ENCODE data around the gene NLRP9. TPM values are rescaled to one million over a fixed set of nuclear protein-coding genes. Genes with fewer than 3 reads are reported as not detected.
"Not testable (repeated sequence)": the region's sequence is repeated elsewhere in the genome, so short reads cannot be mapped to it uniquely, and the experiment has no call there.

Gene NLRP9
- total and polyA plus RNA-seq, 2 of the 4 experiments (the other 2 are of a cell fraction), result not detected

- H3K4me1 ChIP-seq (ENCODE audit: control insufficient read depth, insufficient read depth, low read length); intact Hi-C loops (cut with micrococcal nuclease); BruUV-seq (replicated peaks); H2AK5ac ChIP-seq (ENCODE audit: low read depth, low read length); H4K91ac ChIP-seq (ENCODE audit: insufficient read depth, low read depth, low read length); H3K9ac ChIP-seq (ENCODE audit: low read depth, low read length); DNase-seq; H2AK9ac ChIP-seq (replicated peaks; ENCODE audit: low read depth, low read length, poor library complexity); H3K4me3 ChIP-seq (ENCODE audit: insufficient read depth, low read depth, low read length); H2BK5ac ChIP-seq (ENCODE audit: low read depth, low read length, poor library complexity, severe bottlenecking); H3K23ac ChIP-seq (ENCODE audit: low read depth, low read length); H2BK120ac ChIP-seq (ENCODE audit: low read depth, low read length); H2BK20ac ChIP-seq (ENCODE audit: low read depth, low read length); H4K20me1 ChIP-seq (ENCODE audit: insufficient read depth, low read length); H3K9me3 ChIP-seq (ENCODE audit: control insufficient read depth, insufficient read depth, low read length); ATAC-seq (ENCODE audit: low read depth); H2BK15ac ChIP-seq (ENCODE audit: low read depth, low read length); H3K36me3 ChIP-seq (ENCODE audit: control insufficient read depth, insufficient read depth, low read length); dilution Hi-C loops (cut with HindIII; ENCODE audit: low sequenced_read_pairs, unreplicated experiment); H4K5ac ChIP-seq (ENCODE audit: low read depth, low read length); H3K4me2 ChIP-seq (ENCODE audit: low read depth, low read length); H3K14ac ChIP-seq (replicated peaks; ENCODE audit: low read depth, low read length); H3K79me1 ChIP-seq (ENCODE audit: low read depth in 1 of 2, low read length in 2 of 2); H3K56ac ChIP-seq (ENCODE audit: extremely low read depth, insufficient read depth, low read length); H3K27ac ChIP-seq (ENCODE audit: insufficient read depth, low read length); POLR2A ChIA-PET (ENCODE audit: unreplicated experiment); H3K9me1 ChIP-seq (ENCODE audit: insufficient read depth, low read length); H3K27me3 ChIP-seq (ENCODE audit: control insufficient read depth, insufficient read depth, low read length); H4K8ac ChIP-seq (ENCODE audit: low read depth in 2 of 2, low read length in 2 of 2); in situ Hi-C loops (cut with MboI; ENCODE audit: low sequenced_read_pairs); CTCF ChIA-PET; H3K18ac ChIP-seq (ENCODE audit: low read depth, low read length); H2AFZ ChIP-seq (replicated peaks; ENCODE audit: low read length, poor library complexity); H3K4ac ChIP-seq (ENCODE audit: low read depth, low read length): not testable (repeated sequence)
- WGBS, 2 experiments (ENCODE audit: extremely low coverage in 2 of 2, insufficient read length in 1 of 2), result no CpG with 5 or more reads among the region's 3 CpGs
These were observed 20.6 kb upstream of the NLRP9 start, which contains the start of gene RFPL4A for GRCh38 chr19:55758797-55759196. RFPL4A (plus strand) TSS chr19:55759097; CDS start chr19:55761801, 2,704 bp downstream.

- H3K56ac ChIP-seq (ENCODE audit: extremely low read depth, insufficient read depth, low read length); H4K5ac ChIP-seq (ENCODE audit: low read depth, low read length); H3K23ac ChIP-seq (ENCODE audit: low read depth, low read length); H2BK120ac ChIP-seq (ENCODE audit: low read depth, low read length); H3K36me3 ChIP-seq (ENCODE audit: control insufficient read depth, insufficient read depth, low read length); in situ Hi-C loops (cut with MboI; ENCODE audit: low sequenced_read_pairs); H3K4me3 ChIP-seq (ENCODE audit: insufficient read depth, low read depth, low read length); H2AK9ac ChIP-seq (replicated peaks; ENCODE audit: low read depth, low read length, poor library complexity); H3K9ac ChIP-seq (ENCODE audit: low read depth, low read length); H4K8ac ChIP-seq (ENCODE audit: low read depth in 2 of 2, low read length in 2 of 2); H3K27me3 ChIP-seq (ENCODE audit: control insufficient read depth, insufficient read depth, low read length); intact Hi-C loops (cut with micrococcal nuclease); H3K9me3 ChIP-seq (ENCODE audit: control insufficient read depth, insufficient read depth, low read length); H3K4me1 ChIP-seq (ENCODE audit: control insufficient read depth, insufficient read depth, low read length); DNase-seq; H3K14ac ChIP-seq (replicated peaks; ENCODE audit: low read depth, low read length); H4K91ac ChIP-seq (ENCODE audit: insufficient read depth, low read depth, low read length); H3K27ac ChIP-seq (ENCODE audit: insufficient read depth, low read length); H3K9me1 ChIP-seq (ENCODE audit: insufficient read depth, low read length); H2BK20ac ChIP-seq (ENCODE audit: low read depth, low read length); H2AFZ ChIP-seq (replicated peaks; ENCODE audit: low read length, poor library complexity); H2AK5ac ChIP-seq (ENCODE audit: low read depth, low read length); H3K4me2 ChIP-seq (ENCODE audit: low read depth, low read length); H2BK15ac ChIP-seq (ENCODE audit: low read depth, low read length); CTCF ChIA-PET; H2BK5ac ChIP-seq (ENCODE audit: low read depth, low read length, poor library complexity, severe bottlenecking); H3K4ac ChIP-seq (ENCODE audit: low read depth, low read length); H4K20me1 ChIP-seq (ENCODE audit: insufficient read depth, low read length); H3K18ac ChIP-seq (ENCODE audit: low read depth, low read length); H3K79me1 ChIP-seq (ENCODE audit: low read depth in 1 of 2, low read length in 2 of 2); dilution Hi-C loops (cut with HindIII; ENCODE audit: low sequenced_read_pairs, unreplicated experiment); ATAC-seq (ENCODE audit: low read depth); BruUV-seq (replicated peaks); POLR2A ChIA-PET (ENCODE audit: unreplicated experiment): not testable (repeated sequence)
- 35% methylated on average over 2 of the region's 4 CpGs; no CpG with 5 or more reads in 1 of the 2 experiments for WGBS, 2 experiments (ENCODE audit: extremely low coverage in 2 of 2, insufficient read length in 1 of 2)
These were observed 18.6 kb upstream of the NLRP9 start for GRCh38 chr19:55756808-55757207.

Data from IMR-90 (cell line).